ENCODE results near the gene ADAM22. TPM values are rescaled to one million over a fixed set of nuclear protein-coding genes. Genes with fewer than 3 reads are reported as not detected.
A peak's percentile ranks its signal among the peaks of the same experiment; 100 is the strongest.
"Not testable (repeated sequence)": the region's sequence is repeated elsewhere in the genome, so short reads cannot be mapped to it uniquely, and the experiment has no call there.

ADAM22 gene
- total RNA-seq, 2 donors from 2014 or later = 1.0 to 3.6 TPM

GRCh38 chr7:87920578-87920977 is 13.5 kb upstream of the ADAM22 start:
- H3K4me1 ChIP-seq = no peaks in the 10 kb centered on the region
- intact Hi-C loops (cut with DNase I) = no loop called here
- DNase-seq (no peak), ATAC-seq (no peak)
- H3K27ac ChIP-seq = no peak overlapping the region
- TF ChIP-seq, protein P1, sequence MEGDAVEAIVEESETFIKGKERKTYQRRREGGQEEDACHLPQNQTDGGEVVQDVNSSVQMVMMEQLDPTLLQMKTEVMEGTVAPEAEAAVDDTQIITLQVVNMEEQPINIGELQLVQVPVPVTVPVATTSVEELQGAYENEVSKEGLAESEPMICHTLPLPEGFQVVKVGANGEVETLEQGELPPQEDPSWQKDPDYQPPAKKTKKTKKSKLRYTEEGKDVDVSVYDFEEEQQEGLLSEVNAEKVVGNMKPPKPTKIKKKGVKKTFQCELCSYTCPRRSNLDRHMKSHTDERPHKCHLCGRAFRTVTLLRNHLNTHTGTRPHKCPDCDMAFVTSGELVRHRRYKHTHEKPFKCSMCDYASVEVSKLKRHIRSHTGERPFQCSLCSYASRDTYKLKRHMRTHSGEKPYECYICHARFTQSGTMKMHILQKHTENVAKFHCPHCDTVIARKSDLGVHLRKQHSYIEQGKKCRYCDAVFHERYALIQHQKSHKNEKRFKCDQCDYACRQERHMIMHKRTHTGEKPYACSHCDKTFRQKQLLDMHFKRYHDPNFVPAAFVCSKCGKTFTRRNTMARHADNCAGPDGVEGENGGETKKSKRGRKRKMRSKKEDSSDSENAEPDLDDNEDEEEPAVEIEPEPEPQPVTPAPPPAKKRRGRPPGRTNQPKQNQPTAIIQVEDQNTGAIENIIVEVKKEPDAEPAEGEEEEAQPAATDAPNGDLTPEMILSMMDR (IDR thresholded peaks at IDR 0.05) = no peak
- TF ChIP-seq POLR2A (IDR thresholded peaks at IDR 0.05) = no peak
- no peaks in the 10 kb centered on the region for H3K27me3 ChIP-seq
- no peak overlapping the region for H3K4me3 ChIP-seq
- no peaks in the 10 kb centered on the region for H3K9me3 ChIP-seq
- 79 to 83% methylated on average over 5 of the region's 5 CpGs for WGBS, 2 donors
- no peaks in the 10 kb centered on the region for H3K36me3 ChIP-seq (replicated peaks in 1 of 2; ENCODE audit: insufficient read depth in 1 of 2, low read depth in 2 of 2)

- H3K36me3 ChIP-seq (replicated peaks in 1 of 2; ENCODE audit: insufficient read depth in 1 of 2, low read depth in 2 of 2); H3K4me1 ChIP-seq; H3K27ac ChIP-seq; ATAC-seq; DNase-seq; H3K27me3 ChIP-seq; intact Hi-C loops (cut with DNase I); H3K4me3 ChIP-seq; H3K9me3 ChIP-seq: not testable (repeated sequence)
- WGBS, 2 donors = 87 to 88% methylated on average over 8 of the region's 8 CpGs
These were observed 11.2 kb upstream of the ADAM22 start for GRCh38 chr7:87922759-87923395.

- Histone ChIP-seq H3K27ac (no peak overlapping the region), H3K9me3 (no peaks in the 10 kb centered on the region), H3K36me3 (replicated peaks in 1 of 2; ENCODE audit: insufficient read depth in 1 of 2, low read depth in 2 of 2) (no peaks in the 10 kb centered on the region), H3K4me3 (no peak overlapping the region), H3K27me3 (no peaks in the 10 kb centered on the region), H3K4me1 (no peaks in the 10 kb centered on the region)
- TF ChIP-seq, protein P1 (IDR thresholded peaks at IDR 0.05) = no peak
- no peak for TF ChIP-seq POLR2A (IDR thresholded peaks at IDR 0.05)
- peak in 1 of 4 donors; percentile 53 for DNase-seq
- 32 to 59% methylated on average over 2 to 5 of the region's 6 CpGs for whole genome bisulfite sequencing, 2 donors
- no peak for ATAC-seq
- intact Hi-C loops (cut with DNase I) = no loop called here
These were observed 7.2 kb upstream of the ADAM22 start for GRCh38 chr7:87926581-87927461.

- TF ChIP-seq, protein P1 (IDR thresholded peaks at IDR 0.05) = no peak
- no peak for TF ChIP-seq POLR2A (IDR thresholded peaks at IDR 0.05)
- intact Hi-C loops (cut with DNase I) = no loop called here
- DNase-seq (no peak), ATAC-seq (no peak)
- Histone ChIP-seq H3K4me3 (peak overlapping the region in 1 of 2 donors; percentile 25), H3K27ac (no peak overlapping the region), H3K9me3 (no peaks in the 10 kb centered on the region), H3K27me3 (no peaks in the 10 kb centered on the region), H3K4me1 (peaks cover 11% of the 10 kb centered on the region), H3K36me3 (replicated peaks in 1 of 2; ENCODE audit: insufficient read depth in 1 of 2, low read depth in 2 of 2) (no peaks in the 10 kb centered on the region)
- WGBS, 2 donors = 9 to 11% methylated on average over 9 of the region's 9 CpGs
These were observed 472 bp upstream of the ADAM22 start for GRCh38 chr7:87933605-87933952.

GRCh38 chr7:87934699-87935383 is 790 bp downstream of the ADAM22 start:
- H3K4me1 ChIP-seq = peaks cover 11% of the 10 kb centered on the region
- peak overlapping the region; percentile 25 to 80 for H3K4me3 ChIP-seq
- no peaks in the 10 kb centered on the region for H3K27me3 ChIP-seq
- intact Hi-C loops (cut with DNase I) = no loop called here
- no peak overlapping the region for H3K27ac ChIP-seq
- DNase-seq = no peak
- no peaks in the 10 kb centered on the region for H3K36me3 ChIP-seq (replicated peaks in 1 of 2; ENCODE audit: insufficient read depth in 1 of 2, low read depth in 2 of 2)
- TF ChIP-seq, protein P1 (IDR thresholded peaks at IDR 0.05) = no peak
- no peak for TF ChIP-seq POLR2A (IDR thresholded peaks at IDR 0.05)
- 4 to 5% methylated on average over 25 to 46 of the region's 47 CpGs for WGBS, 2 donors
- ATAC-seq = no peak
- no peaks in the 10 kb centered on the region for H3K9me3 ChIP-seq
